Thoracic aorta (tissue), 2 donors: ENCODE results near the gene AKT2. TPM values are rescaled to one million over a fixed set of nuclear protein-coding genes. Genes with fewer than 3 reads are reported as not detected.

Experiments used
- ATAC-seq: fragments of 150-250 bp; one replicate; pipeline ENCODE4 v1.8.0; 2017; ENCODE audit warnings: low read depth; ENCODE audit not compliant: insufficient number of reproducible peaks, low FRiP score
- DNase-seq: peaks from one replicate; pipeline ENCODE4 v3.0.0-alpha.2; 2020; ENCODE audit warnings: low spot score
- H3K27ac ChIP-seq, 2 donors: fragments of 200-600 bp; sonication (generic); 1 replicate in 1 of 2; 2 replicates in 1 of 2; pipeline ENCODE4 v1.5.1; 2016; ENCODE audit warnings: mild to moderate bottlenecking in 2 of 2, moderate library complexity in 2 of 2
- H3K27me3 ChIP-seq: fragments of 200-600 bp; sonication (generic); replicated peaks from 2 replicates; pipeline ENCODE4 v1.6.0; 2016; ENCODE audit warnings: mild to moderate bottlenecking; ENCODE audit not compliant: insufficient read depth
- H3K36me3 ChIP-seq: fragments of 200-600 bp; sonication (generic); one replicate; pipeline ENCODE4 v1.5.1; 2016
- H3K4me1 ChIP-seq, 2 donors: fragments of 200-600 bp; sonication (generic); 1 replicate in 1 of 2; 2 replicates in 1 of 2; pipeline versions ENCODE4 v1.5.1 to v1.6.0; 2016; ENCODE audit warnings: low read depth in 2 of 2, mild to moderate bottlenecking in 1 of 2; ENCODE audit not compliant: control insufficient read depth in 1 of 2
- H3K4me3 ChIP-seq: fragments of 200-600 bp; sonication (generic); 2 replicates; pipeline ENCODE4 v1.5.1; 2016; ENCODE audit warnings: mild to moderate bottlenecking
- H3K9me3 ChIP-seq: fragments of 200-600 bp; sonication (generic); 2 replicates; pipeline ENCODE4 v1.5.1; 2016
- CTCF ChIP-seq: fragments of 200-600 bp; sonication (generic); IDR thresholded peaks from one replicate; pipeline ENCODE4 v1.5.1; 2019; ENCODE audit warnings: antibody characterized with exemption
- total RNA-seq, 2 donors: library from RNA; depleted of rRNA; stranded (reverse); fragments of >200 nt; gene quantifications; one replicate each; pipeline versions ENCODE4 v1.1.0 to v1.2.3, GENCODE V29; 2016

The AKT2 gene
- total RNA-seq, 2 donors from 2014 or later: 94.5 to 138 TPM

GRCh38 chr19:40263440-40264313, 21.5 kb downstream of the AKT2 start:
- no peak for ATAC-seq

GRCh38 chr19:40262422-40262821, 22.7 kb downstream of the AKT2 start:
- Histone ChIP-seq H3K9me3 (no peaks in the 10 kb centered on the region), H3K4me3 (no peak overlapping the region), H3K4me1 (peaks cover 6 to 15% of the 10 kb centered on the region in 2 donors), H3K27ac (no peak overlapping the region), H3K27me3 (no peaks in the 10 kb centered on the region), H3K36me3 (peaks cover 13% of the 10 kb centered on the region)
- no peak for TF ChIP-seq CTCF
- no peak for DNase-seq
- no peak for ATAC-seq

More at GRCh38 chr19:40263440-40264313, 21.5 kb downstream of the AKT2 start:
- Histone ChIP-seq H3K9me3 (no peaks in the 10 kb centered on the region), H3K4me3 (no peak overlapping the region), H3K4me1 (peaks cover 6 to 15% of the 10 kb centered on the region in 2 donors), H3K27me3 (no peaks in the 10 kb centered on the region), H3K27ac (no peak overlapping the region), H3K36me3 (peaks cover 13% of the 10 kb centered on the region)
- no peak for TF ChIP-seq CTCF
- DNase-seq: no peak

- no peak for DNase-seq
- peaks cover 15% of the 10 kb centered on the region for H3K36me3 ChIP-seq
- H3K9me3 ChIP-seq: no peaks in the 10 kb centered on the region
- H3K27me3 ChIP-seq: no peaks in the 10 kb centered on the region
- H3K4me1 ChIP-seq: peaks cover 5 to 8% of the 10 kb centered on the region in 2 donors
- no peak for TF ChIP-seq CTCF
- H3K4me3 ChIP-seq: no peak overlapping the region
- no peak overlapping the region for H3K27ac ChIP-seq
- ATAC-seq: no peak
Observed at GRCh38 chr19:40261631-40262030, 23.5 kb downstream of the AKT2 start.

- ATAC-seq (no peak), DNase-seq (no peak)
- Histone ChIP-seq H3K36me3 (peaks cover 23% of the 10 kb centered on the region), H3K27me3 (no peaks in the 10 kb centered on the region), H3K4me3 (no peak overlapping the region), H3K4me1 (no peaks in the 10 kb centered on the region), H3K9me3 (no peaks in the 10 kb centered on the region), H3K27ac (no peak overlapping the region)
- no peak for TF ChIP-seq CTCF
Observed at GRCh38 chr19:40257096-40257517, 28.0 kb downstream of the AKT2 start.

GRCh38 chr19:40256512-40256911, 28.6 kb downstream of the AKT2 start:
- H3K4me1 ChIP-seq: no peaks in the 10 kb centered on the region
- H3K27ac ChIP-seq: no peak overlapping the region

More at GRCh38 chr19:40256512-40256911, 28.6 kb downstream of the AKT2 start:
- no peaks in the 10 kb centered on the region for H3K9me3 ChIP-seq
- TF ChIP-seq CTCF: no peak
- no peak overlapping the region for H3K4me3 ChIP-seq
- H3K36me3 ChIP-seq: peaks cover 23% of the 10 kb centered on the region
- DNase-seq (no peak), ATAC-seq (no peak)
- no peaks in the 10 kb centered on the region for H3K27me3 ChIP-seq
